ENCODE measurements around the gene FAM13B. TPM values are rescaled to one million over a fixed set of nuclear protein-coding genes. Genes with fewer than 3 reads are reported as not detected.
"Not testable (repeated sequence)": the region's sequence is repeated elsewhere in the genome, so short reads cannot be mapped to it uniquely, and the experiment has no call there.

Gene FAM13B
- total RNA-seq, 4 donors from 2014 or later: 18.7 to 46.7 (median 23.0) TPM

- in situ Hi-C loops (cut with MboI; ENCODE audit: low pct_ligation_motif_present in 1 of 4, low pct_unique_long_range_greater_than_20kb in 1 of 4, low sequenced_read_pairs in 3 of 4) (loop anchor here in 1 of 4 donors (25.0 kb wide), 1 partner anchor 268 kb away; no protein-coding TSS in a partner anchor), intact Hi-C loops (cut with DNase I; ENCODE audit: low total_unique reads) (no loop called here)
- TF ChIP-seq, protein P1, sequence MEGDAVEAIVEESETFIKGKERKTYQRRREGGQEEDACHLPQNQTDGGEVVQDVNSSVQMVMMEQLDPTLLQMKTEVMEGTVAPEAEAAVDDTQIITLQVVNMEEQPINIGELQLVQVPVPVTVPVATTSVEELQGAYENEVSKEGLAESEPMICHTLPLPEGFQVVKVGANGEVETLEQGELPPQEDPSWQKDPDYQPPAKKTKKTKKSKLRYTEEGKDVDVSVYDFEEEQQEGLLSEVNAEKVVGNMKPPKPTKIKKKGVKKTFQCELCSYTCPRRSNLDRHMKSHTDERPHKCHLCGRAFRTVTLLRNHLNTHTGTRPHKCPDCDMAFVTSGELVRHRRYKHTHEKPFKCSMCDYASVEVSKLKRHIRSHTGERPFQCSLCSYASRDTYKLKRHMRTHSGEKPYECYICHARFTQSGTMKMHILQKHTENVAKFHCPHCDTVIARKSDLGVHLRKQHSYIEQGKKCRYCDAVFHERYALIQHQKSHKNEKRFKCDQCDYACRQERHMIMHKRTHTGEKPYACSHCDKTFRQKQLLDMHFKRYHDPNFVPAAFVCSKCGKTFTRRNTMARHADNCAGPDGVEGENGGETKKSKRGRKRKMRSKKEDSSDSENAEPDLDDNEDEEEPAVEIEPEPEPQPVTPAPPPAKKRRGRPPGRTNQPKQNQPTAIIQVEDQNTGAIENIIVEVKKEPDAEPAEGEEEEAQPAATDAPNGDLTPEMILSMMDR (IDR thresholded peaks at IDR 0.05): no peak
- no peak for DNase-seq
- Histone ChIP-seq H3K9me3 (no peaks in the 10 kb centered on the region), H3K27me3 (peaks cover 4% of the 10 kb centered on the region), H3K36me3 (no peaks in the 10 kb centered on the region), H3K27ac (no peak overlapping the region), H3K4me3 (no peak overlapping the region), H3K4me1 (peaks cover 0 to 4% (median 0%) of the 10 kb centered on the region in 4 donors)
- 48 to 53% methylated on average over 13 of the region's 13 CpGs for WGBS, 2 donors (ENCODE audit: low coverage in 1 of 2)
These were observed 22.1 kb upstream of the FAM13B start for GRCh38 chr5:138054847-138055558.

GRCh38 chr5:138054206-138054605, 21.3 kb upstream of the FAM13B start:
- Histone ChIP-seq H3K4me3 (no peak overlapping the region), H3K9me3 (no peaks in the 10 kb centered on the region), H3K4me1 (peaks cover 0 to 4% (median 0%) of the 10 kb centered on the region in 4 donors), H3K27ac (no peak overlapping the region), H3K36me3 (no peaks in the 10 kb centered on the region), H3K27me3 (peaks cover 4% of the 10 kb centered on the region)
- no peak for DNase-seq
- intact Hi-C loops (cut with DNase I; ENCODE audit: low total_unique reads): no loop called here
- WGBS, 2 donors (ENCODE audit: low coverage in 1 of 2): 34 to 40% methylated on average over 3 of the region's 3 CpGs
- in situ Hi-C loops (cut with MboI; ENCODE audit: low pct_ligation_motif_present in 1 of 4, low pct_unique_long_range_greater_than_20kb in 1 of 4, low sequenced_read_pairs in 3 of 4): loop anchor here in 1 of 4 donors (25.0 kb wide), 1 partner anchor 267 kb away; no protein-coding TSS in a partner anchor
- TF ChIP-seq, protein P1 (IDR thresholded peaks at IDR 0.05): no peak
- TF ChIP-seq POLR2A (IDR thresholded peaks at IDR 0.05) (no peak), POLR2AphosphoS5 (IDR thresholded peaks at IDR 0.05) (no peak), EP300 (IDR thresholded peaks at IDR 0.05; ENCODE audit: low read depth) (no peak)

- no peaks in the 10 kb centered on the region for H3K36me3 ChIP-seq
- intact Hi-C loops (cut with DNase I; ENCODE audit: low total_unique reads) (no loop called here), in situ Hi-C loops (cut with MboI; ENCODE audit: low pct_ligation_motif_present in 1 of 4, low pct_unique_long_range_greater_than_20kb in 1 of 4, low sequenced_read_pairs in 3 of 4) (loop anchor here in 1 of 4 donors (25.0 kb wide), 1 partner anchor 266 kb away; no protein-coding TSS in a partner anchor)
- no peak for DNase-seq
- peaks cover 0 to 4% (median 0%) of the 10 kb centered on the region in 4 donors for H3K4me1 ChIP-seq
- H3K4me3 ChIP-seq: no peak overlapping the region
- 33 to 53% methylated on average over 3 of the region's 3 CpGs for WGBS, 2 donors (ENCODE audit: low coverage in 1 of 2)
- no peaks in the 10 kb centered on the region for H3K9me3 ChIP-seq
- no peak overlapping the region for H3K27ac ChIP-seq
- no peak for TF ChIP-seq POLR2A (IDR thresholded peaks at IDR 0.05)
- TF ChIP-seq POLR2AphosphoS5 (IDR thresholded peaks at IDR 0.05): no peak
- TF ChIP-seq, protein P1 (IDR thresholded peaks at IDR 0.05): no peak
- no peak for TF ChIP-seq EP300 (IDR thresholded peaks at IDR 0.05; ENCODE audit: low read depth)
- peaks cover 4% of the 10 kb centered on the region for H3K27me3 ChIP-seq
These were observed 20.7 kb upstream of the FAM13B start for GRCh38 chr5:138053554-138053953.

DNA sequence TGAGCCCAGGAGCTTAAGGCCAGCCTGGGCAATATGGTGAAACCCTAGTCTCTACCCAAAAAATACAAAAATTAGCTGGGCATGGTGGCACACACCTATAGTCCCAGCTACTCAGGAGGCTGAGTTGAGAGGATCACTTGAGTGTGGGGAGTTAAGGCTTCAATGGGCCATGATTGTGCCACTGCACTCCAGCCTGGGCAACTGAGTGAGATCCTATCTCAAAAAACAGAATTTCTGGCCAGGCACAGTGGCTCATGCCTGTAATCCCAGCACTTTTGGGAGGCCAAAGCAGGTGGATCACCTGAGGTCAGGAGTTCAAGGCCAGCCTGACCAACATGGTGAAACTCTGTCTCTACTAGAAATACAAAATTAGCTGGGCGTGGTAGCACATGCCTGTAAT, 19.8 kb upstream of the FAM13B start:
- H3K4me1 ChIP-seq; H3K4me3 ChIP-seq; H3K9me3 ChIP-seq; H3K36me3 ChIP-seq; intact Hi-C loops (cut with DNase I; ENCODE audit: low total_unique reads); H3K27ac ChIP-seq; H3K27me3 ChIP-seq; DNase-seq: not testable (repeated sequence)
- 91% methylated on average over 1 of the region's 1 CpG; no CpG with 5 or more reads in 1 of the 2 donors for WGBS, 2 donors (ENCODE audit: low coverage in 1 of 2)
- in situ Hi-C loops (cut with MboI; ENCODE audit: low pct_ligation_motif_present in 1 of 4, low pct_unique_long_range_greater_than_20kb in 1 of 4, low sequenced_read_pairs in 3 of 4): loop anchor here in 1 of 4 donors (25.0 kb wide), 1 partner anchor 265 kb away; no protein-coding TSS in a partner anchor

Measured in transverse colon (tissue), 4 donors.